ENCODE data around the gene MLF2. TPM values are rescaled to one million over a fixed set of nuclear protein-coding genes. Genes with fewer than 3 reads are reported as not detected.

The MLF2 gene
- total RNA-seq, 1 experiment from 2014 or later: 175 TPM

GRCh38 chr12:6758506-6759095, 5.7 kb upstream of the MLF2 start:
- CTCF ChIA-PET: no interaction called here
- H3K4me1 ChIP-seq (ENCODE audit: control insufficient read depth, insufficient read depth, low read length): peaks cover 12% of the 10 kb centered on the region
- intact Hi-C loops (cut with micrococcal nuclease; ENCODE audit: unreplicated experiment): no loop called here
- ATAC-seq (no peak), DNase-seq (ENCODE audit: low read depth, low spot score) (no peak)
- no peaks in the 10 kb centered on the region for H3K27me3 ChIP-seq (ENCODE audit: control insufficient read depth, insufficient read depth, low read length)
- TF ChIP-seq TCF7L2 (IDR thresholded peaks at IDR 0.05; ENCODE audit: low read depth, low read length): no peak
- TF ChIP-seq, protein P1, sequence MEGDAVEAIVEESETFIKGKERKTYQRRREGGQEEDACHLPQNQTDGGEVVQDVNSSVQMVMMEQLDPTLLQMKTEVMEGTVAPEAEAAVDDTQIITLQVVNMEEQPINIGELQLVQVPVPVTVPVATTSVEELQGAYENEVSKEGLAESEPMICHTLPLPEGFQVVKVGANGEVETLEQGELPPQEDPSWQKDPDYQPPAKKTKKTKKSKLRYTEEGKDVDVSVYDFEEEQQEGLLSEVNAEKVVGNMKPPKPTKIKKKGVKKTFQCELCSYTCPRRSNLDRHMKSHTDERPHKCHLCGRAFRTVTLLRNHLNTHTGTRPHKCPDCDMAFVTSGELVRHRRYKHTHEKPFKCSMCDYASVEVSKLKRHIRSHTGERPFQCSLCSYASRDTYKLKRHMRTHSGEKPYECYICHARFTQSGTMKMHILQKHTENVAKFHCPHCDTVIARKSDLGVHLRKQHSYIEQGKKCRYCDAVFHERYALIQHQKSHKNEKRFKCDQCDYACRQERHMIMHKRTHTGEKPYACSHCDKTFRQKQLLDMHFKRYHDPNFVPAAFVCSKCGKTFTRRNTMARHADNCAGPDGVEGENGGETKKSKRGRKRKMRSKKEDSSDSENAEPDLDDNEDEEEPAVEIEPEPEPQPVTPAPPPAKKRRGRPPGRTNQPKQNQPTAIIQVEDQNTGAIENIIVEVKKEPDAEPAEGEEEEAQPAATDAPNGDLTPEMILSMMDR (IDR thresholded peaks at IDR 0.05): no peak
- TF ChIP-seq REST (IDR thresholded peaks at IDR 0.05; ENCODE audit: insufficient read depth in 1 of 2, low read depth in 2 of 2, low read length in 1 of 2): no peak
- TF ChIP-seq SIN3A (IDR thresholded peaks at IDR 0.05; ENCODE audit: borderline replicate concordance, insufficient read depth, low read depth, low read length): no peak
- no peak for TF ChIP-seq POLR2AphosphoS5 (IDR thresholded peaks at IDR 0.05; ENCODE audit: low read depth, low read length)
- H3K36me3 ChIP-seq (ENCODE audit: control insufficient read depth, insufficient read depth, low read length): no peaks in the 10 kb centered on the region
- no peak overlapping the region for H3K4me3 ChIP-seq (ENCODE audit: low read depth in 2 of 2, low read length in 2 of 2)
- no peak overlapping the region for H3K27ac ChIP-seq (ENCODE audit: low read length)
- no peaks in the 10 kb centered on the region for H3K9me3 ChIP-seq (ENCODE audit: control insufficient read depth, insufficient read depth, low read depth, low read length)
- in situ Hi-C loops (cut with HindIII; ENCODE audit: low pct_unique_long_range_greater_than_20kb, low sequenced_read_pairs): no loop called here
- no TSS peak for BruUV-seq (replicated peaks)
- POLR2A ChIA-PET: no interaction called here

DNA sequence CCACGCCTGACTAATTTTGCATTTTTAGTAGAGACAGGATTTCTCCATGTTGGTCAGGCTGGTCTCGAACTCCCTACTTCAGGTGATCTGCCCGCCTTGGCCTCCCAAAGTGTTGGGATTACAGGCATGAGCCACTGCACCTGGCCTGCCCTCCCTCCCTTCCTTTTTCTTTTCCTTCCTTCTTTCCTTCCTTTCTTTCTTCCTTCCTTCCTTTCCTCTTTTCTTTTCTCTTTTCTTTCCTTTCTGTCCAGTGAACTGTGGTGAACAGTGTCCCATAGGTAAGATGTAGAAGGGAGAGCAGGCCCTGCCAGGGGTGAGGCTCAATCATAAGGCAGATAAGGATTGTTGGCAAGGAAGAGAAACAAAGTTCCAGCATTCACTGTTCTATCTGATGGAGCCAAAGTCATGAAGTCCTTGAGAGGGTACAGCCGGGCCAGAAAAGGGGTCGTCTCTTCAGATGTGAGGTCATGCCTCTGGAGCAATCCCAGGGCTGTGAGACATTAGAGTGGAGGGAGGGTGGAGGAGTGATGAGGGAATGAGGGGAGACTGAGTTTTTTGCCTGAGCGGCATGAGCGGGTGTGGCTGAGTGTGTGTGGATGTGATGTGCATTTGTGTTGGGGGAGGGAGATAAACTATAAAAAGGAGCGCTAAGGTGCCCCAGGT, 4.2 kb upstream of the MLF2 start:
- in situ Hi-C loops (cut with HindIII; ENCODE audit: low pct_unique_long_range_greater_than_20kb, low sequenced_read_pairs): no loop called here
- POLR2A ChIA-PET: no interaction called here
- BruUV-seq (replicated peaks): no TSS peak

More for the DNA sequence above, 4.2 kb upstream of the MLF2 start:
- no peaks in the 10 kb centered on the region; the same call in 1 of the 2 replicates for H3K36me3 ChIP-seq (ENCODE audit: control insufficient read depth, insufficient read depth, low read length)
- TF ChIP-seq REST (IDR thresholded peaks at IDR 0.05; ENCODE audit: insufficient read depth in 1 of 2, low read depth in 2 of 2, low read length in 1 of 2) (no peak), POLR2AphosphoS5 (IDR thresholded peaks at IDR 0.05; ENCODE audit: low read depth, low read length) (no peak), TCF7L2 (IDR thresholded peaks at IDR 0.05; ENCODE audit: low read depth, low read length) (no peak), SIN3A (IDR thresholded peaks at IDR 0.05; ENCODE audit: borderline replicate concordance, insufficient read depth, low read depth, low read length) (no peak)
- TF ChIP-seq, protein P1 (IDR thresholded peaks at IDR 0.05): no peak
- H3K4me3 ChIP-seq (ENCODE audit: low read depth in 2 of 2, low read length in 2 of 2): no peak overlapping the region
- no peaks in the 10 kb centered on the region for H3K27me3 ChIP-seq (ENCODE audit: control insufficient read depth, insufficient read depth, low read length)
- H3K9me3 ChIP-seq (ENCODE audit: control insufficient read depth, insufficient read depth, low read depth, low read length): no peaks in the 10 kb centered on the region
- H3K4me1 ChIP-seq (ENCODE audit: control insufficient read depth, insufficient read depth, low read length): peaks cover 7% of the 10 kb centered on the region
- DNase-seq (ENCODE audit: low read depth, low spot score) (no peak), ATAC-seq (no peak)
- H3K27ac ChIP-seq (ENCODE audit: low read length): peak overlapping the region; percentile 18; the same call in 1 of the 2 replicates
- CTCF ChIA-PET: no interaction called here
- intact Hi-C loops (cut with micrococcal nuclease; ENCODE audit: unreplicated experiment): no loop called here
